NB4 (cell line): ENCODE results near the gene GRID2.

ENCODE experiments used
- POLR2A ChIP-seq: IDR thresholded peaks from 2 replicates; pipeline ENCODE4 v1.6.1; 2011; ENCODE audit warnings: mild to moderate bottlenecking; ENCODE audit not compliant: insufficient read length; ENCODE audit errors: extremely low read depth
- TF ChIP-seq, protein P1 (sequence below): IDR thresholded peaks from one replicate; pipeline ENCODE4 v1.5.1; 2012; ENCODE audit warnings: low read depth, low read length

DNA sequence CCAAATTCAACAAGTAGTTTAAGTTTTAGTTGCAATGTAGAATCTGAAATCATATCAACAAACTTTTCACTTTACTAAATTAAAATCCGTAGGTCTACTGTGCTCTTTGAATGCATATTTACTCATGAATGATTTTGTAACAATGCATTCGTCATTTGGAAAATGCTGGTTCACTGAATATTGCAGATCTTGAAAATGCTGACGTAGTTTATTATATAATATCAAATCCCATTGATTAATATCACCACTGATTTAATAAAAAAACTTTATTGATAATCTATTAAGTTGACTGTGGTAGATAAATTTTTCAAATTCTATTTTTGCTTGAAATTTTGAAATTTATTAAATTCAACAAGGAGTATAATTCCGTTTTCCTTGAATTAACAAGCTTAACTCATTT lies 540.0 kb downstream of the GRID2 start:
- TF ChIP-seq, protein P1, sequence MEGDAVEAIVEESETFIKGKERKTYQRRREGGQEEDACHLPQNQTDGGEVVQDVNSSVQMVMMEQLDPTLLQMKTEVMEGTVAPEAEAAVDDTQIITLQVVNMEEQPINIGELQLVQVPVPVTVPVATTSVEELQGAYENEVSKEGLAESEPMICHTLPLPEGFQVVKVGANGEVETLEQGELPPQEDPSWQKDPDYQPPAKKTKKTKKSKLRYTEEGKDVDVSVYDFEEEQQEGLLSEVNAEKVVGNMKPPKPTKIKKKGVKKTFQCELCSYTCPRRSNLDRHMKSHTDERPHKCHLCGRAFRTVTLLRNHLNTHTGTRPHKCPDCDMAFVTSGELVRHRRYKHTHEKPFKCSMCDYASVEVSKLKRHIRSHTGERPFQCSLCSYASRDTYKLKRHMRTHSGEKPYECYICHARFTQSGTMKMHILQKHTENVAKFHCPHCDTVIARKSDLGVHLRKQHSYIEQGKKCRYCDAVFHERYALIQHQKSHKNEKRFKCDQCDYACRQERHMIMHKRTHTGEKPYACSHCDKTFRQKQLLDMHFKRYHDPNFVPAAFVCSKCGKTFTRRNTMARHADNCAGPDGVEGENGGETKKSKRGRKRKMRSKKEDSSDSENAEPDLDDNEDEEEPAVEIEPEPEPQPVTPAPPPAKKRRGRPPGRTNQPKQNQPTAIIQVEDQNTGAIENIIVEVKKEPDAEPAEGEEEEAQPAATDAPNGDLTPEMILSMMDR, result no peak
- no peak for TF ChIP-seq POLR2A
